NCI-H1417 (cell line): ENCODE measurements around the gene KCNK18.

Source experiments
- DNase-seq, 3 experiments: peaks; one replicate each; lab custom pipeline; 2025; lab: John Stamatoyannopoulos, UW

KCNK18 gene

DNA sequence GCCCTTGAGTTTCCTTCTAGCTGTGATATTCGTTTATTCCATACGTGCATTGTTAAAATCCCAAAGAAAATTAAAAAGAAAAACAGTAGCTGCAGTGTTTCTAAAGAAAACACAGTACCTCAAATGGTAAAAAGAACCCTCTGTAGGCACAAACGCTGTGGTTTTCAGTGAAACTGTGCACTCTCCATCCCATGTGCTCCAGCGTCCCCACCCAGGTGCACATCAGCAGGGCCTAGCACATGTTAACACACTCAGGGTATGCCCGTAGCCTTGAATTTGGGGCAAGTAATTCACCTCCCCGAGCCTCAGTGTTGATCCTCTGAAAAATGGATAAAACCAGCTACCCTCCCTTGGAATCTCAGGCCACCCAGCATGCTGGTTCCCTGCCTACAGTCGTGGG is 53.1 kb downstream of the KCNK18 start:
- DNase-seq, result no peak

- DNase-seq, result no peak
These were observed 56.6 kb downstream of the KCNK18 start for GRCh38 chr10:117253908-117254307.

DNA sequence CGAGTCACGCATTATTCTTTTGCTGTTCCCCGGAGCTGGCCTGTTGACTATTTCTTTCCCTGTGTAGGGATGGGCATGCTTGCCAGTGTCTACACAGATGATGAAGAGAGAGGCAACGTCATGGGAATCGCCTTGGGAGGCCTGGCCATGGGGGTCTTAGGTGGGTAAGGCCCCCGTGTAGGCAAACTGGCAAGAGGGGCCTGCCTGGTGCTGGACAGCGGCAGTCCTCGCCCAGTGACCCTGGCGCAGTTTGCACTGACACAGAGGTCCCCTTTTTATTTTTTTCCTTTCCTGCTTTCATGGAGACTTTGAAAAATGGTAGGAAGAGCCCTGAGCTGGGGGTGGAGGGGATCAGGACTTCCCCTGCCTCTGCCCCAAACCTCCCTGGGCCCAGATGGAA is 57.0 kb downstream of the KCNK18 start:
- no peak for DNase-seq

DNA sequence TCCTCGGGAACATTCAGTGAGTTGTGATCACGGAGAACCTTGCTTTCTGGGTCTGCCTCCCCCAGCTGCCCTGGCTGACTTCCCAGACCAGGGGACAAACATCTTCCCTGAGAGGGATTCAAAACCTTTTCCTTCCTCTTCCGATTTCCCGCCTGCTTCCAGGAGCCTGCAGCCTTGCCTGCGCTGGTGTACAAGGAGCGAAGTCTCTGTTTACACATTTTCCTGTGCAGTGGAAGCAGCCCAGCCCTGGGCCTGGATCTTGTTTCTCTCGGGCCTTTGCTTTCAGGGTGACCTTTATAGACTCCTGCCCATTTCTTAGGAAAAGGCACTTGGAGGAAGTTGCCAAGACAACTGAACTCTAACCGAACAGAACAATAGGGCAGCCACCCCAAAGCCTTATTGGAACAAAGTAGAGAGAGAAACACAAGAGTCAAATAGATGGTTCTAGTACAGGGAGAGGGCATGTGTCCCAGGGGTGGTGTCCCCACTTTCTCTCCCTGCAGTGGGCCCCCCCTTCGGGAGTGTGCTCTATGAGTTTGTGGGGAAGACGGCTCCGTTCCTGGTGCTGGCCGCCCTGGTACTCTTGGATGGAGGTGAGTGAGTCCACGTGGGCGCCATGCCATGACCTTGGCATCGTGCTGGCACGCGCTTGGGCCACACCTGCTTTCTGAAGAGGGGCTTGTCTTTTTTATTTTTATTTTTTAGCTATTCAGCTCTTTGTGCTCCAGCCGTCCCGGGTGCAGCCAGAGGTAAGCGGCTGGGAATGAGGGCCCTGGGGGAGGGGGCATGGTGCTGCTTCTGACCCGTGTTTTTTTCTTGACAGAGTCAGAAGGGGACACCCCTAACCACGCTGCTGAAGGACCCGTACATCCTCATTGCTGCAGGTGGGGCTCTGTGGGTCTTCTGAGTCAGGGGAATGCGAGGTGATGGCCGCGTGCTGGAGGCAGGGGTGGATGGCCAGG is 57.8 kb downstream of the KCNK18 start:
- DNase-seq, result no peak

GRCh38 chr10:117255835-117256460 is 58.7 kb downstream of the KCNK18 start:
- no peak for DNase-seq

- DNase-seq, result no peak
These were observed 59.6 kb downstream of the KCNK18 start for GRCh38 chr10:117256910-117257309.

DNA sequence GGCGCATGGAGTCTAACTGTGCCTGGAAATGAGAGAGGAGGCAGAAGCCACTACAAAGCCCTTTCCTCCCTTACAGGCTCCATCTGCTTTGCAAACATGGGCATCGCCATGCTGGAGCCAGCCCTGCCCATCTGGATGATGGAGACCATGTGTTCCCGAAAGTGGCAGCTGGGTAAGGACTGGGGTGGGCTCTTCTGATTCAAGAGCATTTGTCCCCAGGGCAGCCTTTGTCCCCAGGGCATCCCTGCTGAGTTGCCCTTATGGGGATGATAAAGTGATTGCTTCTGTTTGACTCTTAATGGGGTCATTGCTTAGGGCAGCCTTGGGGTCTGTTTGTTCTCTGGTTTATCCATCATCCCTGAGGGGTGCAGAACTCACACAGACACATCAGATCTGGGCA is 60.4 kb downstream of the KCNK18 start:
- DNase-seq, result peak in 1 of 3 experiments; percentile 34

DNA sequence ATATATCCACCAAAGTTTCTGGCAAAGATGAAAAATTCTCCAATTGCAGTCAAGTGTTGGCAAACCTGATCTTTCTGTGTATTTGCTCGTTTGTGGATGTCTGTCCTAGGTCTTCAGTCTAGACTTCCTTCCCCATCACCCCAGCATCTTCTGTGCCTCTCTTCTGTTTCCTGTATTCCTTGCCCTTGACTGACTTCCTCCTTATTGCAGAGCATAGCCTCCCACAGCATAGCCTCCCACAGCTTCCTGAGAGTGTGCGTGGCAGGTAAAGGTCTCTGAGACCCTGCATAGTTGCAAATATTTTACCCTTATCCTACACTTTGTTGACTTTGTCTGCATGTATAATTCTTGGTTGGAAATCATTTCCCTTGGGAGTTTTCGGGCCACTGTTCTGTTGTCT is 62.0 kb downstream of the KCNK18 start:
- DNase-seq, result no peak
